Measurements from ENCODE around the gene NAV1.
A peak's percentile ranks its signal among the peaks of the same experiment; 100 is the strongest.
"Not testable (repeated sequence)": the region's sequence is repeated elsewhere in the genome, so short reads cannot be mapped to it uniquely, and the experiment has no call there.

Gene NAV1

DNA sequence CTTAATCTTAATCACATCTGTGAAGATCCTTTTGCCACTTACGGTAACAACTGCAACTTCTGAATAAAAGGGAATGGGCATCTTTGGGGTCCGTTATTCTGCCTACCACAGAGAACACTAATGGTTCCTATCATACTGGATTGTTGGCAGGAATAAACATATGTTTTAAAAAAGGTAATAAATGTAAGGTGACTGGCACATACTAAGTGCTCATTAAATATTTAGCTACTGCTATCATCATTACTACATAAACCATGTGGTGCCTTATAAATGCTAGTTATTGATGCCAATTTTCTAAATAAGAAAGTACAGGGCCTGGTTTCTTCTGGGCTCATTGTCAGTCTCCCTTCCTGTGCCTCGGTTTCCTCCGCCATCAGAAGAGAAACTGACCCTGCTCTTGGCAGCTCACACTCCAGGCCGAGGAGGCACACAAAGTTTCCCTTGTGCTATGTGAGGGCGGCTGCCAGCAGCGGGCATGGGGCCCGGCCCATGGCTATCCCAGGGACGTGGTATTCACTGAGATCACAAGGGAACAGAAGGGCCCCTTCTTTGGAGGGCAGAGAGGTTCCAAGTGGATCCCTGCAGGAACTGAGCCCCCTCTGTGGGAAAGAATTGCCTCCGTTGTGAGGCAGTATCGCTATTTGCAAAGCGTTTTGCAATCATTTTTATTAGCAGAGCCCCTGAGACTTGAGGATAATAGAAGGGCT, 26.2 kb downstream of the NAV1 start:
- peak; percentile 32 for DNase-seq (ENCODE audit: low spot score)

DNA sequence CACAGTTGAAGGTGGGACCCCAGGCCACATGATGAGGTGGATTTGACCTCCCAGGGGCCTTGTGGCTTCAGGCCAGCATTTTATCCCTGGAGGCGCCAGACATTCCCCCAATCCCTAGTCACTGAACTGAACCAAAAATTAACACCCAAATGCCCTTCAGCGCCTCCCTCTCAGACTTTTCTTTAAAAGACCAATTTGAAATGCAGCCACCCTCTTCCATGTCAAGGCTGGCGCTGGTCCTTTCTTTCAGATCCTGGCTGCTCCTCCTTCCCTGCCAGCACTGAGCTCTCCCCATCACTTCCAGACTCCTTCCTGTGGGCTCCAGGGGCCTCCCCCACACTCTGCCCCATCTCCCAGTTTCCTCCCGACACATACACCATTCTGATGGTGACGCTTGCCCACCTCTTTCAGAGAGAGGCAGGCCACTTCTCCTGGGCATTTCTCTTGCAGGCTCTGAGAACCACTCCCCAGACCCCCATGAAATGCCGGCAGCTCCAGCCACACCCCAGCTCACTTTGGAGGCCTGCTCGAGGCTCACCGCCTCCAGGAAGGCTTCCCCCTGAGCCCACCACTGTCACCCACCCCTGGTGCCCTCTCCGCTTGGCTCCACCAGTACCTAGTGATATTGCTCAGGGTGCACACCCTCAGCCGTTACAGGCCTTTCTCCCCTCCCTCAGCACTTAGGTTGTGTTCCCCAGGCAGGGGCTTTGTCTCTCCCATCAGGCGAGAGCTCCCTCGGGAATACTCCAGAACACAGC, 27.0 kb downstream of the NAV1 start:
- no peak for DNase-seq (ENCODE audit: low spot score)

DNA sequence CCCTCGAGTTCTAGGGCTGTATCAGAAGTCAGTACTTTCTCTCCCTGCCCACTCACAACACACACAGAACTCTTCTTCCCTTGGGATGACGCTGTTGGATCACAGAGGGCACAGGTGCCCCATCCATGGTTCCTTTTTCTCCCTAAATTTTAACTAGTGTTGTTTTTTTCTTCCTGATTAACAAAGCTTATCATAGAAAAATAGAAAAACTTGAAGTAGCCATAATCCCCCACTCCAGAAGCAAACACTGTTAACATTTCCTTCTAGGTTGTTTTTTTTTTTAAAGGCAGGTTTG, 27.5 kb downstream of the NAV1 start:
- DNase-seq (ENCODE audit: low spot score): no peak

DNA sequence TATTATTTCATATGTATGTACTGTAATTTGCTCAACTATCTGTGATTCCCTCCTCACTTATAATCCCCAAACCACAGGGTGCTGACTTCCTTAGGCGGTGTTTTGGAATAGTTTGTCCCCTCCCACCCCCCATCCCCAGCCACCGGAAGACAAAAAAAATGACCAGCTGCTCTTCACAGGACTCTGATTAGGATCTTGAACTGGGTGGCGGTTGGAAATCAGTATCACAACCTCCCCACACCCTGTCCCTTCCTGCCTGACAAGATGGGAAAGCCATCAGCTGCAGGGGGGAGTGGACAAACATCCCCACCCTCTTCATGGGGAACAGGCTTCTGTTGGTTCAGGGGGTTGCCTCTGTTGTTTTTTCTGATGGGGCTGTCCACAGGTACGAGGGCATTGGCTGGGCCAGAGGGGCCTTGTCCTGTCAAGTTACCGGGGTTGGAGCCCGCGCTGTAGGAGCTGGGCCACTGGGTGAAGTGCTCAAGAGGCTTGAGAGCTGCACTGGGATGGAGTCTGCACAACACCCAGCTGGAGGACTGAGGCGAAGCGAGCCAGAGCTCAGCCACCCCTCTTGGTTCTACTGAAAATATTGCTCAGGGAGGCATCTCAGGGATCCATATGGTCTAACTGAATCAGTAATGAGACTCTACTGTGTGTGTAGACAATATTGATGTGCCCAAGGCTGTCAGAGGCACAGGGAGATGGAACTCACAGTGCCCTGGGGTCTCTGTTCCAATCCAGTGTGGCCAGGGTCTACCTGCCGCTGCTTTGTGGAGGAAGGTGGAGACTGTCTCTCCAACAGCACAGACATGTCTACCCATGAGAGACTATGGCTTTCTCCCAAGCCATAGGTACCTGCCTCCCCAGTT, 28.2 kb downstream of the NAV1 start:
- DNase-seq (ENCODE audit: low spot score): no peak

DNA sequence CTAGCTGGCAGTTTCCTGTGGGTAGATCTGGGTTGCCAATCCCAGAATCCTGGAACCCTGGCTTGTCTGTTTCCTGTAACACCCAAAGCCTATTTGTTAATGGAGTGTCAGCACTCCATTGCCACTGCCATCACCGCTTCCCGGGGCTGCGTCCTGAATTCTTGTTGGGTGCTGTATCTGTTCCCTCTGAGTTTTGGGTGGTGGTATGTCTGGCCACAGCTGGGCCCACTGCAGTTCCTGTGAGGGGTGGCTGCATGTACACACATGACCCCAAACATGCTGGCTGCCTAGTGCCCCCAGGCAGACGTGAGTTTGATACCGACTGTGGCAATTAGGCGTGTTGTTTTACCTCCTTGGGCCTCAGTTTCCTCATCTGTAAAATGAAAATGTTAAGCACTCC, 29.3 kb downstream of the NAV1 start:
- DNase-seq (ENCODE audit: low spot score): no peak

DNA sequence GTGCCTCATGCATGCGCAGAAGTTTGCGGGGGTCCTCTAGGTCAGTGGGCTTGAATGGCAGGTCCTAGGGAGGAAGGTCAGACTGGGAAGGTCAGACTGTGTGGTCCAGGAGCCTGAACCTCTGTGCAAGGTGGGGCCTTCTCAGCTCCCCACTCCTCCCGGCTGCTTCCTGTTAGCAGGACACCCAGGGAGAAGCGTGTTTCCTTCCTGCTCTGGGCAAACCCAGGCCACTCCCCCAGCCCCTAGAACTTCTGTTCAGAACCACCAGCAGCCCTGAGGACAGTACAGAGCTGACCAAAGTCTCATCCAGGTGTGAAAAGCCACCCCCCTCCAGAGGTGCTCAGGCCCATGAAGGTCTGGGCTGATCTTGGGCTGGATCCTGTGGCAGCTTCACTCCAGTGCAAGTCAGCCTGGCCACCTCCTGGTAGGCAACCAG, 29.9 kb downstream of the NAV1 start:
- no peak for DNase-seq (ENCODE audit: low spot score)

DNA sequence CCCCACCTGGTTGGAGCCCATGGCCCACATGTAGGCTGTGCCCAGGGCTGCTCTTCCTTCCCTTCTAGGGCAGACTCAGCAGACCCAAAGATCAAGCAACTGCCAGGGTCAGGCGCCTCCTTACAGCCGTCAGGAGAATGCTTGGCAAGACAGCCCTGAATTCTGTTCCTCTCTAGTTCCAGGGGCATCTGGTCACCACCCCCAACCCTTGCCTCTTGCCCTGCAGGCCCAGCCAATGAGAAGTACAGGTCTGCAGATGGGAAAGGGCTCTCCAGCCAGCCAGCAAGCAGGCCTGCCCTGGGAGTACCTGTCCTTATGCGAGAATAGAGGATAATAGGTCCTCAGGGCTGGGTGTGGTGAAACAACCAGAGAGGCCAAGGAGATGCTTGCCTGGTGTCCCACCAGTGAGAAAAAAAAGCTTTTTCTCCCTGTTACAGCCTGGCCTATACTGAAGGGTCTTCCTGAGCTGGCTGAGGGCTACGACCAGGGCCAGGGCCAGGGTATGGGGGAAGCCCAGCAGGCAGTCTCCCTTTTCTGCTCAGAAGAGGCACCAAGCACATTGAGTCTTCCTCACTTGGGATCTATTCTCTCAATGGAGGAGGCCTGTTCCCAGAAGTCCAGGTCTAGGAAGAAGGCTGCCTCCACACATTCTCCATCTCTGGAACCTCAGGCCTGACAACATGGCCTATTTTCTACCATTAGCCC, 31.4 kb downstream of the NAV1 start:
- DNase-seq (ENCODE audit: low spot score): no peak

DNA sequence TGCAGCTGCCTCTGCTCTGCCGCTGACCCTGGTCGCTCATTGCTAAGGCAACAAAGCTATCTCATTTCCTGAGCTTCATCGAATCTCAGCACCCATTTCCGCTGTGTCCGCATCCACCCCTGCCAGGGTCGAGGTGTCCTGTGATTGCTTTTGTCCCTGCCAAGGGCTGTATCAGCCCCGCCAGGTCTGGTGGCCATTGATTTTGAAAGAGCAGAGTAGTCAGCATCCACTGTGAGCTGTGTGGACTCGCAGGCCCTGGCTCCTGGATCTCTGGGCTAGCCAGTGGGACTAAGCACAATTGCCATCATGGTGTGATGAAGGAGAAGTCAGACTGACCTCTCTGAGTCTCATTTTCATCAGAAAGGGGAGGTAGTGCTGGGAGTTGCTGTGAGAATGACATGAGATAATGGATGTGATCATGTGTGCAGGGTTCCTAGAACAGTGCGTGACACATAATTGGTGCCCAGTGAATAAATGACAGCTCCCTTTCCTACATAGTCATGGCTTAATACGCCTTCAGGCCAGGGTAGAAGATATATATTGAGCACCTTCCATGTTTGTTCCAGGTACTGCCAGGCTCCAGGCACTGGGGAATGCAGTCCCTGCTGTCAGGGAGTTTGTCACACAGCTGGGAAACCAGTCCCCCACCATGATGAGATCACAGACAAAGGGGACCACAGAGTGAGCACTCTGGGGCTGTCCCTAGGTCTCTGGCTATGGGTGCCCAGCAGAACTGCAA, 32.1 kb downstream of the NAV1 start:
- no peak for DNase-seq (ENCODE audit: low spot score)

DNA sequence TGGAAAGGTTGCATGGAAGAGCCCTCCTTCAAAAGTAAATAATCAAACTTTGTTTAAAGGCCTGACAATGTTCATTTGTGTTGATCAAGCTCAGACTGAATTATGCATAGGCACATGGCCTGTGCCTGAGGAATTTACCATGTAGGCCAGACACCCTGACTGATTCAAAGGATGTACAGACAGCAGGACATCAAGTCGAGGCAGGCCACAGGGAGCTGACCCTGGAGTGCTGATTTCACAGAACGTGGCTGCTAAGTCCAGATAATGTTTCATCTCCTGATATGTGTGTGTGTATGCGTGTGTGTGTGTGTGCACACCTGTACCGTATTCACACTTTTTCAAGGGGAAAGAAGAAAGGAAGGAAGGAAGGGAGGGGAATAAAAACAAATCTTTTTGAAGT, 34.1 kb downstream of the NAV1 start:
- no peak for DNase-seq (ENCODE audit: low spot score)

DNA sequence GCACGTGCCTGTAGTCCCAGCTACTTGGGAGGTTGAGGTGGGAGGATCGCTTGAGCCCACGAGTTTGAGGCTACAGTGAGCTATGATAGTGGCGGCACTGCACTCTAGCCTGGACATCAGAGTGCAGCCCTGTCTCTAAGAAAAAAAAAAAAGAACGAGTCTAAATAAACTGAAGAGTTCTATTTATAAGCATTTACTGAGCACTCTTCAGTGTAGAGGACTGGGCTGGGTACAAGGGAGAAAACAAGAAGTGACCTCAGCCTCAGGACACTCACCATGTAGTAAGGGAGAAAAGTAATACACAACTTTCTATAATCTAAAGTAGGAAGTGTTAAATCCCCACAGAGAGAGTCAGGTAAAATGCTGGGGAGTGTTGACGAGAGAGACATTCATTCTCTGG, 35.0 kb downstream of the NAV1 start:
- no peak for DNase-seq (ENCODE audit: low spot score)

DNA sequence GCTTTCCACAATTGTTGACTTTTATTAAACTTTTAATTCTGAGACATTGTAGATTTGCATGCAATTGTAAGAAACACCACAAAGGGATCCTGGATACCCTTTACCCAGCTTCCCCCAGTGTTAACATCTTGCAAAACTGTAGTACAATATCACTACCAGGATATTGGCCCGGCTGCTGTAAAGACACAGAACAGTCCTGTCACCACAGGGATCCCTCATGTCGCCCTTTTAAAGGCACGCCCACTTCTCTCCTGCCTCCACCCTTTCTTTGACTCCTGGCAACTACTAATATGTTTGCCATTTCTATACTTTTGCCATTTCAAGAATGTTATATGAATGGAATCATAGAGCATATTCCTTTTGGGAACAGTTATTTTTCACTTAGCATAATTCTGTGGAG, 37.0 kb downstream of the NAV1 start:
- DNase-seq (ENCODE audit: low spot score): no peak

DNA sequence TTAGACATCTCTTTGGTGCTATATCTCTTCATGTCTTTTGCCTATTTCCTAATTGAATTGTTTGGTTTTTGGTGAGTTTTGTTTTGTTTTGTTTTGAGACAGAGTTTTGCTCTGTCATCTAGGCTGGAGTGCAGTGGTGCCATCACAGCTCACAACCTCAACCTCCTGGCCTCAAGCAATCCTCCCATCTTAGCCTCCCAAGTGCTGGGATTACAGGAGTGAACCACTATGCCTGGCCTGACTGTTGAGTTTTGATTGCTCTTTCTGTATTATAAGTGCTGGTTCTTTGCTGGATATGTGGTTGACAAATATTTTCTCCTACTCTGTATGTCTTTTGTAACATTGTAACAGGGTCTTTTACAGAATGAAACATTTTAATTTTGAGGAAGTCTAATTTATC, 38.0 kb downstream of the NAV1 start:
- DNase-seq (ENCODE audit: low spot score): no peak

DNA sequence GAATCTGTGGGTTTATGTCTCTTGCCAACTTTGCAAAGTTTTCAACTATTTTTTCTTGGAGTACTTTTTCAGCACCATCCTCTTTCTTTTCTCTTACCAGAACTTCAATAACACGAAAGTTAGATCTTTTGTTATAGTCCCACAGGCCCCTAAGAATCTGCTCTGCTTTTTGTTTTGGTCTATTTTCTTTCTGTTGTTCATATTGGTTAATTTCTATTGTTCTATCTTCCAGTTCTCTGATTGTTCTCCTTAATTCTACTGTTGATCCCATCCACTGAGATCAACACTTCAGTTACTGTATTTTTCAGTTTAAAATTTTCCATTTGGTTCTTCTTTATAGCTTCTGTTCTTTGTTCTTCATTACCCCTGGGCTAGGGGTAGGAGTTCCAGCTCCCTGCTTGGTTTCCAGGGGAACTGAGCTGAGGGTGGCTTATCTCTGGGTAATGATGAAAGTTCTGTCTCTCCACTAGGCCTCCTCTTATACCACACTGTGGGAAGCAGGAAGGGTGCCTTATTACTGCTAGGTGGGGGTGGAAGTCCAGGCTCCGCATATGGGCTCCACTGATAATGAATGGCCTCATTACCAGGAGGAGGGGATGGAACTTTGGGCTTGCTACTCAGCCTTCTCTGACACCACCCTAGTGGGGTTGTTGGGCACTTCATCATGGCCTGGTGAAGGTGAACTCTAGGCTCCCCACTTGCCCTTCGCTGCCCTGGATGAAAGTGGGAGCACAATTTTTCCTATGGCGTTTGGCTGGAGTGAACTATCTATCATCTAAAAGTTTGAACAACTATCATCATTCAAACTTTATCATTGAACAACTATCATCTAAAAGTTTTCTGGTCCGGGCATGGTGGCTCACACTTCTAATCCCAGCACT, 39.3 kb downstream of the NAV1 start:
- DNase-seq (ENCODE audit: low spot score): no peak

DNA sequence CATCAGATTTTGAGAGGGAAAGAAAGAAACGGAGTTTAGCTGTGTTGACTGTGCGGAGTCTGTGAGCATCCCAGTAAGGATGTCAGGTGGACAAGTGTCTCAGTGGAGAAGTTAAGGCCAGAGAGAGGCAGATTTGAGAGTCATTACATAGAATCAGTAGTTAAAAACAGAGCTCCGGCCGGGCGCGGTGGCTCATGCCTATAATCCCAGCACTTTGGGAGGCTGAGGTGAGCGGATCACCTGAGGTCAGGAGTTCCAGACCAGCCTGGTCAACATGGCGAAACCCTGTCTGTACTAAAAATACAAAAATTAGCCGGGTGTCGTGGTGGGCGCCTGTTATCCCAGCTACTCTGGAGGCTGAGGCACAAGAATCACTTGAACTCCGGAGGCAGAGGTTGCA, 42.4 kb downstream of the NAV1 start:
- not testable (repeated sequence) for DNase-seq (ENCODE audit: low spot score)

DNA sequence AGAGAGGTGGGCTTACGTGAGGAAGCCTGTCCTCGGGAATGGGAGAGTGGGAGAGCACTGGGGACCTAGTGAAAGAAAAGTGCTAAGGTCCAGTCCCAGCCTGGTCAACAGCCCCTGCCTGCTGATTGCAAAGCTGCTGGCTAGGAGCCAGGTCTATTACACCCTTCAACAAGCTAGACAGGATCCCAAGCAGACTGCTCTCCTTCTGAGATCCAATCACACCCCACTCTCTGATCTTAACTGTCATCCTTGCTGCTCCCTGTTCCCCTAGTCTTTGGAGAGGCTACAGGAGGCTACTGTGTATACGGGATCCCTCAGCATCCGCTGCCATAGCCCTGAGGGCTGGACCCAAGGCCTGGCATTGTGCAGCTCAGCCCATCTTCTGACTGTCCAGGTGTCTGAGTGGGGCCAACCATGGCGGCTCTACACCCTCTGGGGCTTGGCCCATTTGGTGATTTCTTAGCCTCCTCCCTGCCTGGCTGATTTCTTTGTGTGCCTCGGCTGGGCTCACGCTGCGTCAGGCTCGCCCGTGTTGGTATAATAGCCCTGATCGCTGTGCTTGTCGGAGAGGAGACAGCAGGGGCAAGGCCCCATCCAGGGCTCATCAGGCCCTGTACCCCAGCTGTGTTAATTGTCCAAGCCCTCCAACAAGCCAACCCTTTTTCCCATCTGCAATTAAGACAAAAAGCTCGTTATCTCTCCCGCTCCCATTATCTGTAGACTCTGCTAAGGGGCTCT, 43.9 kb downstream of the NAV1 start:
- peak; percentile 49 for DNase-seq (ENCODE audit: low spot score)

DNA sequence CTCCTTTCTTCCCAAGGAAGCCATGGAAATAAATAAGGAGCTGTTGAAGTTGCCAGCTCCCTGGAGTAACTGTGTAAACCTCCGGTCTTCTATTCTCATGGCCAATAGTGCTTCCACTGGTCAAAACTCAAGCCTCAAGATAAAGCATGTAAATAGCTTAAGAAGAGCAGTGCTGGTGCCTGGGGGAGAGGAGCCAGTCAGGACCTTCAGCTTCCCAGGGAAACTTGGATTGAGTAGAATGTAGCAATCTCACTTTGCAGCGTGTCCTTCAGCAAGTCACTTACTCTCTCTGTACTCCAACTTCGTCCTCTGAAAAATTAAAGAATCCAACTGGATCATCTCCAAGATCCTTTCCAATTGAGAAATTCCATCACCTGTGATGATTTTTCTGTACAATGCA, 44.7 kb downstream of the NAV1 start:
- DNase-seq (ENCODE audit: low spot score): no peak

DNA sequence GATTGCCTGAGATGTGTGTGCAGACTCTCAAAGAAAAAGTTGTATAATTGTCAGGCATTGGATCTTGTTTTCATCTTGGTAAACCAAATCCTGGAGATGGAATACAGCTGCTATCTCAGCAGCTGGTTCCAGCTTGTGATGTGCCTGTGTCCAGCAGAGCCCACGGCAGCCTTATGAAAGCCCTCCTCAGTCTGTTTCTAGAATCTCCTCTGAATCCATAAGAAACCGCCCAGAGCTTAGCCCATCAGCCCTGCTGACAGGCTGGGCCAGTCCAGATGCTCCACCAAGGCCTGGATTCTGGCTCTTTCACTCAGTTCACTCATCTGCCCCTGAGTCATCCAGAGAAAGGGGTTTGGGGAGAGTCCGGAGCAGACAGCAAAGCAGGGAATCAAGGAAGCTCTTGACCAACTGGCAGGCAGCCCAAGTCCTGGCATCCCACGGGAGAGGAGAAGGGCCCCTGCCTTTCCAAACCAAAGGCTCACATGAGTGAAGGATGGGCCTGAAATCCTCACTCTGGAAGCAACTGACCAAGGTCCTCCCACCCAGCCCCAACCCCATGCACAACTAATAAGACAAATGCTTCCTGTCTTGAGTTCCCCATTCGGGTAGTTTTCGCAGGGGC, 45.7 kb downstream of the NAV1 start:
- DNase-seq (ENCODE audit: low spot score): peak; percentile 73

DNA sequence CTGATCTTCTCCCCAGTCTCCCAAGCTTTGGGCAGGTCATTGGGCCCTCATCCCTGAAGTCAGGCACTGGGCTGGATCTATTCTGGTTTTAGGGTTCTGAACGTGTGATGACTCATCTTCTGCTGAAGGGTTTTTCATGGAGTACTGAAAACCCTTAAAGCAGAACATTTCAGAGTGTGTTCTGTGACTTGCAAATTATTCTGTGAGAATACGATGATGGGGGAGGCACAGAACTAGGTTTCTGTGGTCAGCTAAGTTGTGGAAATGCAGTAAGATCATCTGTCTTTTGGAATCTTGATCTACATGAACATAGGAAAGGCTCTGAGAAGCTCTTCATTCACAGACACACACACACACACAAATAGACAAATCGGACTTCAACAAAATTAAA, 46.2 kb downstream of the NAV1 start:
- no peak for DNase-seq (ENCODE audit: low spot score)

DNA sequence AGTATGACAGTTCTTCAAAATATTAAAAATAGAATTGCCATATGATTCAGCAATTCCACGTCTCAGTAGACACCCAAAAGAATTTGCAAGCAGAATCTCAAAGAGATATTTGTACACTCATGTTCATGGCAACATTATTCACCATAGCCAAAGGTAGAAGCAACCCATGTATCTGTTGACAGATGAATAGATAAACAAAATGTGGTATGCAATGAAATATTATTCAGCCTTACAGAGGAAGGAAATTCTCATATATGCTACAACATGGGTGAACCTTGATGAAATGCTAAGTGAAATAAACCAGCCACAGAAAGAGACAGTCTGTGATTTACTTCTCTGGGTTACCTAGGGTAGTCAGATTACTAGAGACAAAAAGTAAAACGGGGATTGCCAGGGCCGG, 47.0 kb downstream of the NAV1 start:
- no peak for DNase-seq (ENCODE audit: low spot score)

DNA sequence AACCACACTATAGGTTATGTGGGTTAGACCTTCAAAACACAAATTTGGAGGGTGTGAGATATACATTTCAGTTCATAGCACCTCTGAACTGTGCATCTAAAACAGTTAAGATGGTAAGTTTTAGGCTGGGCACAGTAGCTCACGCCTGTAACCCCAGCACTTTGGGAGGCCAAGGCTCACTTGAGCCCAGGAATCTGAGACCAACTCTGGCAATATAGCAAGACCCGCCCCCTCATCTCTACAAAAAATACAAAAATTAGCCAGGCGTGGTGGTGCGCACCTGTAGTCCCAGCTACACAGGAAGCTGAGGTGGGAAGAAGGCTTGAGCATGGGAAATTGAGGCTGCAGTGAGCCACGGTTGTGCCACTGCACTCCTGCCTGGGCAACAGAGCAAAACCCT, 47.9 kb downstream of the NAV1 start:
- no peak for DNase-seq (ENCODE audit: low spot score)

All from AG20443 (cell line).